ENCODE results near the gene RNU7-1. TPM values are rescaled to one million over a fixed set of nuclear protein-coding genes. Genes with fewer than 3 reads are reported as not detected.

Gene RNU7-1
- total and polyA plus RNA-seq, 2 of the 4 experiments (the other 2 are of a cell fraction), result not detected

- CTCF ChIA-PET, result no interaction called here
- intact Hi-C loops (cut with micrococcal nuclease), result no loop called here
- Histone ChIP-seq H3K18ac (ENCODE audit: low read depth, low read length) (no peak overlapping the region), H3K14ac (replicated peaks; ENCODE audit: low read depth, low read length) (no peak overlapping the region), H2AK5ac (ENCODE audit: low read depth, low read length) (no peak overlapping the region), H3K56ac (ENCODE audit: extremely low read depth, insufficient read depth, low read length) (no peak overlapping the region), H3K4me1 (ENCODE audit: control insufficient read depth, insufficient read depth, low read length) (peaks cover 14% of the 10 kb centered on the region), H3K9me3 (ENCODE audit: control insufficient read depth, insufficient read depth, low read length) (no peaks in the 10 kb centered on the region), H4K91ac (ENCODE audit: insufficient read depth, low read depth, low read length) (no peak overlapping the region), H4K8ac (ENCODE audit: low read depth in 2 of 2, low read length in 2 of 2) (no peak overlapping the region), H2BK20ac (ENCODE audit: low read depth, low read length) (no peak overlapping the region), H3K4me3 (ENCODE audit: insufficient read depth, low read depth, low read length) (no peak overlapping the region), H3K9ac (ENCODE audit: low read depth, low read length) (no peak overlapping the region), H3K36me3 (ENCODE audit: control insufficient read depth, insufficient read depth, low read length) (peaks cover 39% of the 10 kb centered on the region), H3K27me3 (ENCODE audit: control insufficient read depth, insufficient read depth, low read length) (no peaks in the 10 kb centered on the region), H2BK5ac (ENCODE audit: low read depth, low read length, poor library complexity, severe bottlenecking) (no peak overlapping the region), H2BK15ac (ENCODE audit: low read depth, low read length) (no peak overlapping the region), H2AK9ac (replicated peaks; ENCODE audit: low read depth, low read length, poor library complexity) (no peak overlapping the region), H4K5ac (ENCODE audit: low read depth, low read length) (no peak overlapping the region), H3K4me2 (ENCODE audit: low read depth, low read length) (no peak overlapping the region), H2BK120ac (ENCODE audit: low read depth, low read length) (no peak overlapping the region), H3K9me1 (ENCODE audit: insufficient read depth, low read length) (peaks cover 9% of the 10 kb centered on the region), H3K23ac (ENCODE audit: low read depth, low read length) (peak overlapping the region; percentile 48; the same call in 1 of the 2 replicates), H3K4ac (ENCODE audit: low read depth, low read length) (no peak overlapping the region), H3K79me1 (ENCODE audit: low read depth in 1 of 2, low read length in 2 of 2) (peaks cover 4 to 59% of the 10 kb centered on the region in 2 experiments; a peak in 3 of 4 replicates), H2AFZ (replicated peaks; ENCODE audit: low read length, poor library complexity) (no peak overlapping the region), H4K20me1 (ENCODE audit: insufficient read depth, low read length) (peaks cover 62% of the 10 kb centered on the region), H3K27ac (ENCODE audit: insufficient read depth, low read length) (no peak overlapping the region)
- in situ Hi-C loops (cut with MboI; ENCODE audit: low sequenced_read_pairs), result no loop called here
- WGBS, 2 experiments (ENCODE audit: extremely low coverage in 2 of 2, insufficient read length in 1 of 2), result no CpG with 5 or more reads among the region's 1 CpG
- no peak for TF ChIP-seq CHD1 (IDR thresholded peaks at IDR 0.05; ENCODE audit: low read depth, low read length)
- TF ChIP-seq MAFK (IDR thresholded peaks at IDR 0.05; ENCODE audit: low read depth, low read length), result no peak
- no peak for TF ChIP-seq NFE2L2 (IDR thresholded peaks at IDR 0.05; ENCODE audit: low read depth, low read length)
- TF ChIP-seq CTCF (conservative IDR thresholded peaks at IDR 0.05; ENCODE audit: low read depth, low read length), result no peak
- TF ChIP-seq SMC3 (IDR thresholded peaks at IDR 0.05; ENCODE audit: low read depth, low read length), result no peak
- TF ChIP-seq ELK1 (IDR thresholded peaks at IDR 0.05; ENCODE audit: borderline replicate concordance, low read depth, low read length), result no peak
- no peak for TF ChIP-seq BHLHE40 (IDR thresholded peaks at IDR 0.05; ENCODE audit: low read depth, low read length)
- TF ChIP-seq MXI1 (IDR thresholded peaks at IDR 0.05; ENCODE audit: borderline replicate concordance, low read depth, low read length), result no peak
- no peak for TF ChIP-seq RAD21 (IDR thresholded peaks at IDR 0.05; ENCODE audit: low read length)
- TF ChIP-seq POLR2A (IDR thresholded peaks at IDR 0.05; ENCODE audit: low read depth, low read length), result no peak
- TF ChIP-seq CEBPB (IDR thresholded peaks at IDR 0.05; ENCODE audit: low read depth, low read length), result no peak
- dilution Hi-C loops (cut with HindIII; ENCODE audit: low sequenced_read_pairs, unreplicated experiment), result no loop called here
- ATAC-seq (ENCODE audit: low read depth), result no peak
- DNase-seq, result no peak
- BruUV-seq (replicated peaks), result no TSS peak
- POLR2A ChIA-PET (ENCODE audit: unreplicated experiment), result no interaction called here
Measured at GRCh38 chr12:6932766-6933165, 10.8 kb upstream of the RNU7-1 start.

All from IMR-90 (cell line).